AML-193 (cell line): ENCODE results near the gene MILR1.
"Not testable (repeated sequence)": the region's sequence is repeated elsewhere in the genome, so short reads cannot be mapped to it uniquely, and the experiment has no call there.

Experiments
- DNase-seq, 2 experiments: peaks; one replicate each; lab custom pipeline; 2025; lab: John Stamatoyannopoulos, UW

The MILR1 gene

GRCh38 chr17:64471440-64471839, 22.5 kb downstream of the MILR1 start:
- DNase-seq: no peak

- no peak for DNase-seq
Measured at GRCh38 chr17:64472564-64472963, 23.6 kb downstream of the MILR1 start.

- no peak for DNase-seq
Measured at GRCh38 chr17:64477849-64478248, 28.9 kb downstream of the MILR1 start.

- DNase-seq: no peak
Measured at GRCh38 chr17:64480951-64481350, 32.0 kb downstream of the MILR1 start.

GRCh38 chr17:64484380-64484779, 35.5 kb downstream of the MILR1 start:
- no peak for DNase-seq

GRCh38 chr17:64488301-64488700, 39.4 kb downstream of the MILR1 start:
- no peak for DNase-seq

GRCh38 chr17:64491034-64491860, 42.3 kb downstream of the MILR1 start:
- peak; percentile 76 to 78 for DNase-seq

GRCh38 chr17:64491994-64492393, 43.1 kb downstream of the MILR1 start:
- DNase-seq: no peak

- DNase-seq: peak; percentile 27 to 56
Measured at GRCh38 chr17:64492481-64493109, 43.7 kb downstream of the MILR1 start.

- DNase-seq: no peak
Measured at GRCh38 chr17:64494121-64494520, 45.2 kb downstream of the MILR1 start.

GRCh38 chr17:64495300-64495699, 46.4 kb downstream of the MILR1 start:
- DNase-seq: not testable (repeated sequence)

- DNase-seq: peak in 1 of 2 experiments; percentile 57
Measured at GRCh38 chr17:64496348-64496785, 47.5 kb downstream of the MILR1 start.

- peak; percentile 92 to 94 for DNase-seq
Measured at GRCh38 chr17:64496786-64497564, 48.1 kb downstream of the MILR1 start, which contains the start of gene POLG2. TSS of gene POLG2 (minus strand) at chr17:64497054. CDS start at chr17:64496968, 86 bp downstream.

GRCh38 chr17:64497565-64498035, 48.7 kb downstream of the MILR1 start:
- no peak for DNase-seq

GRCh38 chr17:64498308-64499203, 49.6 kb downstream of the MILR1 start:
- no peak for DNase-seq

GRCh38 chr17:64499805-64500486, 51.0 kb downstream of the MILR1 start:
- DNase-seq: no peak

- DNase-seq: no peak
Measured at GRCh38 chr17:64500487-64500859, 51.6 kb downstream of the MILR1 start.

- DNase-seq: no peak
Measured at GRCh38 chr17:64500862-64501765, 52.2 kb downstream of the MILR1 start.

GRCh38 chr17:64502021-64502420, 53.1 kb downstream of the MILR1 start:
- no peak for DNase-seq

GRCh38 chr17:64502809-64503208, 53.9 kb downstream of the MILR1 start:
- DNase-seq: no peak
